GM12891 (cell line): ENCODE data around the gene TAOK1.

ENCODE experiments used
- POLR2A ChIP-seq: IDR thresholded peaks from 2 replicates; pipeline ENCODE4 v1.6.1; 2011; ENCODE audit warnings: low read depth, low read length, control low read depth
- POLR2AphosphoS5 ChIP-seq: IDR thresholded peaks from 2 replicates; pipeline ENCODE4 v1.6.1; 2011; ENCODE audit warnings: low read depth, low read length, control low read depth
- POU2F2 ChIP-seq: IDR thresholded peaks from 2 replicates; pipeline ENCODE4 v1.6.1; 2011; ENCODE audit warnings: low read depth, mild to moderate bottlenecking, control low read depth, low read length, moderate library complexity
- SPI1 ChIP-seq: IDR thresholded peaks from 2 replicates; pipeline ENCODE4 v1.6.1; 2011; ENCODE audit warnings: low read depth, low read length, control low read depth
- TAF1 ChIP-seq: IDR thresholded peaks from 2 replicates; pipeline ENCODE4 v1.6.1; 2011; ENCODE audit warnings: low read depth, low read length, control low read depth

DNA sequence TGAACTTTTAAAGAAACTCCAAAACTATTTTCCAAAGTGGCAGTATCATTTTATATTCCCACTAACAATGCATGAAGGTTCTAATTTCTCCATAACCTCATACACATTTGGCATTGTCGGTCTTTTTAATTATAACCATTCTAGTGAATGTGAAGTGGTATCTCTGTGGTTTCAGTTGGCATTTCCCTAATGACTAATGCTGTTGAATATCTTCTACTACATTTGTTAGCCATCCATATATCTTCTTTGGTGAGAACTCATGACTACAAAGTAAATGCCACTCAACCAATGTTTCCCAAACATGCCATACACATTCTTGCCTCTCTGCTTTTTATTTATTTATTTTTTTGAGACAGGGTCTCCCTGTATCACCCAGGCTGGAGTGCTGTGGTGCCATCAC, 31.7 kb upstream of the TAOK1 start:
- TF ChIP-seq POLR2A (no peak), SPI1 (no peak), POU2F2 (no peak), TAF1 (no peak), POLR2AphosphoS5 (no peak)
